Measurements from ENCODE around the gene OPCML. TPM values are rescaled to one million over a fixed set of nuclear protein-coding genes. Genes with fewer than 3 reads are reported as not detected.

The OPCML gene
- total RNA-seq, 4 donors from 2014 or later, result 0.15 TPM; not detected in 3

GRCh38 chr11:132464939-132465338 lies 1067.4 kb downstream of the OPCML start:
- H3K9me3 ChIP-seq, result no peaks in the 10 kb centered on the region
- TF ChIP-seq POLR2AphosphoS5 (IDR thresholded peaks at IDR 0.05), result no peak
- TF ChIP-seq CTCF (IDR thresholded peaks at IDR 0.05), result no peak
- no peak for TF ChIP-seq POLR2A (IDR thresholded peaks at IDR 0.05)
- TF ChIP-seq EP300 (IDR thresholded peaks at IDR 0.05), result no peak
- H3K27ac ChIP-seq, result no peak overlapping the region
- WGBS, result 72% methylated on average over 3 of the region's 3 CpGs
- H3K36me3 ChIP-seq, result no peaks in the 10 kb centered on the region
- H3K4me3 ChIP-seq, result no peak overlapping the region
- H3K27me3 ChIP-seq, result no peaks in the 10 kb centered on the region
- DNase-seq (ENCODE audit: low spot score in 2 of 2), result no peak
- no peaks in the 10 kb centered on the region for H3K4me1 ChIP-seq

- WGBS, result 26% methylated on average over 1 of the region's 1 CpG
- no peaks in the 10 kb centered on the region for H3K4me1 ChIP-seq
- H3K4me3 ChIP-seq, result no peak overlapping the region
- no peak overlapping the region for H3K27ac ChIP-seq
- TF ChIP-seq CTCF (IDR thresholded peaks at IDR 0.05) (no peak), POLR2A (IDR thresholded peaks at IDR 0.05) (no peak)
- no peaks in the 10 kb centered on the region for H3K36me3 ChIP-seq
- no peaks in the 10 kb centered on the region for H3K27me3 ChIP-seq
- DNase-seq (ENCODE audit: low spot score in 2 of 2), result no peak
- H3K9me3 ChIP-seq, result no peaks in the 10 kb centered on the region
These were observed 1068.3 kb downstream of the OPCML start for GRCh38 chr11:132464003-132464342.

- WGBS, result 74% methylated on average over 3 of the region's 3 CpGs
- Histone ChIP-seq H3K9me3 (no peaks in the 10 kb centered on the region), H3K27ac (no peak overlapping the region), H3K4me1 (no peaks in the 10 kb centered on the region), H3K4me3 (no peak overlapping the region), H3K27me3 (no peaks in the 10 kb centered on the region), H3K36me3 (no peaks in the 10 kb centered on the region)
- TF ChIP-seq CTCF (IDR thresholded peaks at IDR 0.05) (no peak), POLR2AphosphoS5 (IDR thresholded peaks at IDR 0.05) (no peak), EP300 (IDR thresholded peaks at IDR 0.05) (no peak), POLR2A (IDR thresholded peaks at IDR 0.05) (no peak)
- no peak for DNase-seq (ENCODE audit: low spot score in 2 of 2)
These were observed 1068.9 kb downstream of the OPCML start for GRCh38 chr11:132463295-132464002.

- H3K36me3 ChIP-seq, result no peaks in the 10 kb centered on the region
- no peaks in the 10 kb centered on the region for H3K4me1 ChIP-seq
- no peaks in the 10 kb centered on the region for H3K9me3 ChIP-seq
- WGBS, result 44% methylated on average over 1 of the region's 1 CpG
- no peak overlapping the region for H3K4me3 ChIP-seq
- no peaks in the 10 kb centered on the region for H3K27me3 ChIP-seq
- H3K27ac ChIP-seq, result no peak overlapping the region
- TF ChIP-seq POLR2AphosphoS5 (IDR thresholded peaks at IDR 0.05) (no peak), POLR2A (IDR thresholded peaks at IDR 0.05) (no peak), EP300 (IDR thresholded peaks at IDR 0.05) (no peak), CTCF (IDR thresholded peaks at IDR 0.05) (no peak)
- no peak for DNase-seq (ENCODE audit: low spot score in 2 of 2)
These were observed 1072.6 kb downstream of the OPCML start for GRCh38 chr11:132459736-132460135.

GRCh38 chr11:132457445-132457844 lies 1074.9 kb downstream of the OPCML start:
- H3K9me3 ChIP-seq, result no peaks in the 10 kb centered on the region
- no peak overlapping the region for H3K4me3 ChIP-seq
- no peaks in the 10 kb centered on the region for H3K36me3 ChIP-seq
- DNase-seq (ENCODE audit: low spot score in 2 of 2), result no peak
- peaks cover 4% of the 10 kb centered on the region for H3K27me3 ChIP-seq
- WGBS, result 73% methylated on average over 2 of the region's 2 CpGs
- H3K27ac ChIP-seq, result no peak overlapping the region
- H3K4me1 ChIP-seq, result no peaks in the 10 kb centered on the region
- TF ChIP-seq EP300 (IDR thresholded peaks at IDR 0.05) (no peak), POLR2AphosphoS5 (IDR thresholded peaks at IDR 0.05) (no peak), POLR2A (IDR thresholded peaks at IDR 0.05) (no peak), CTCF (IDR thresholded peaks at IDR 0.05) (no peak)

Data from suprapubic skin (tissue), 4 donors.